Umbilical cord (tissue), 2 donors: ENCODE results near the gene CEACAM18. TPM values are rescaled to one million over a fixed set of nuclear protein-coding genes. Genes with fewer than 3 reads are reported as not detected.
"Not testable (repeated sequence)": the region's sequence is repeated elsewhere in the genome, so short reads cannot be mapped to it uniquely, and the experiment has no call there.

Source experiments
- DNase-seq: peaks from one replicate; pipeline ENCODE4 v3.0.0-alpha.2; 2015; ENCODE audit warnings: low spot score
- total RNA-seq: library from RNA; depleted of rRNA; stranded (reverse); fragments of >200 nt; gene quantifications from one replicate; pipeline ENCODE4 v1.2.3, GENCODE V29; 2014; ENCODE audit warnings: low replicate concordance; ENCODE audit not compliant: insufficient read depth

Gene CEACAM18
- total RNA-seq, 1 donor from 2014 or later: not detected

DNA sequence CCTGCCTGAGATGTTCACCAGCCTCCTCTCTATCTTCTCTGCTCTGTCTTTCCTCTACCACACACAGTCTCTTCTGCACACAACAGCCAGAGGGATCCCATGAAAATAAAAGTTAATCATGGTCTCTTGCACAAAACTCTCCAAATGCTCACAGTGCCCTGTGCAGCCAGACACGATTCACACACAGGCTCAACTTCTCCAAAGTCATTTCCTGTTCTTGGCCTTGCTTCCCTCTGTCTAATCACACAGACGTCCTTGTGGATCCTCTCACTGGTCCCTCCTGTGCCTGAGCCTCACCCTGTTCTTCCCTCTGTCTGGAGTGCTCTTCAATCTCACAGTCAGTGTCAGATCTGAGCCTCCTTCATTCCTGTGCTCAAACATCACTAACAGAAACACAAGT, 15.4 kb downstream of the CEACAM18 start:
- DNase-seq: no peak

- DNase-seq: no peak
Measured at GRCh38 chr19:51497666-51498065, 19.3 kb downstream of the CEACAM18 start.

GRCh38 chr19:51500931-51501330, 22.6 kb downstream of the CEACAM18 start:
- not testable (repeated sequence) for DNase-seq

- DNase-seq: peak; percentile 26
Measured at GRCh38 chr19:51501594-51502263, 23.4 kb downstream of the CEACAM18 start, which contains the start of gene SIGLEC12. SIGLEC12 (minus strand) TSS chr19:51501800; CDS start chr19:51501733, 67 bp downstream.

DNA sequence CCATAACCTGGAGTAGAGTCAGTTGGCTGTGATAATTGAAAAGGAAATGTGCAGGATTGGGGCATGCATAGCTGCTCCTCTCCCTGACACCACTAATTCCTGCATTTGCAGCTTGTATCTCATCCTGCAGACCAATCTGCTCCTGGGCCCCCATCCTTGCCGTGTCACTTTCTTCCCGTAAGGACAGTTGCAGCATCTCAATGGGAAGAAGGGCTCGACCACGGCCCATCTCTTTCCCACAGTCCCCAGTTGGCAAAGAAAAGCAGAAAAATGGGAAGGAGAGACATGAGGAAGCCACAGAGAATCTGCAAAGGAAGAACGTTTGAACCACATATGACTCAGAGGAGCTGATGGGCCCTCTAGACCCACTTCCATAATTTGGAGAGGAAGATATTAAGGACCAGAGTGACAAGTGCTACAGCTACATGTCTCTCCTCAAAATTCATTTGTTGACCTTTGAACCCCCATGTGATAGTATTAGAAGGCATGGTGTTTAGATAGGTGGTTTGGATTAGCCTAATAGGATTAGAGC, 25.0 kb downstream of the CEACAM18 start:
- DNase-seq: no peak

- no peak for DNase-seq
Measured at GRCh38 chr19:51503896-51504295, 25.6 kb downstream of the CEACAM18 start.

GRCh38 chr19:51505904-51506303, 27.6 kb downstream of the CEACAM18 start:
- no peak for DNase-seq

DNA sequence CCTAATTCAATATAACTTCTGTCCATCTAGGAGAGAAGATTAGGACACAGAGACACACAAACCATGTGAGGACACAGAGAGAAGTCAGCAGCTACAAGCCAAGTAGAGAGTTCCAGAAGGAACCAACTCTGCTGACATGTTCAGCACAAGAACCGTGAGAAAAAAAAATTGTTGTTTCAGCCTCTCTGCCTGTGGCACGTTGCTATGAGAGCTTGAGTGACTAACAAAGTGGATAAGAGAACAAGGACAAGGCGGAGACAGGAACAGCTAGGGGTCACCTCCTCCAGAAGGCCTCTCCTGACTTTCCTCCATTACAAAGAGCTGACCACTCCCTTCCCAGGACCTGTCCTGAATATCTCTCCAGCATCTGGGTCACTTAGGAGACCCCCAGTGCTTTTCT, 28.9 kb downstream of the CEACAM18 start:
- DNase-seq: no peak

DNA sequence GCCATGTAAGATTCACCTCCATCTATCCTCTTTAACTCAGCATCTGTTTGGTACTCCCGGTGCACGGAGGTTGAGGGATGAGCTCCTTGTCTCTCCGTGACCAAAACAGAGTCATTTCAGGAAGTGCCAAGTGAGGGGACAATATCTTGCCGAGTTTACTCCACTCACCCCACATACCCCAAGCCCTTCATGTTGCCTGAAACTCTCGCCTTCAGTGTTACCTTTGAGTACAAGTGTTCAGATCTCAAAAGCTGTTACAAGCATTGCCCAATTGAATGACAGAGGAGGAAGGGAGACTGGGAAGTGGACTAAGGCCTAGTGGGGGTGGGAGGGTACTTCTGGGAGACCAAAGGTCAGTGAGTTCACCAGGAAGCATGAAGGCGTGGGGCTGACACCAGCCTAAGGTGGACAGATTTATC, 29.3 kb downstream of the CEACAM18 start:
- DNase-seq: no peak

DNA sequence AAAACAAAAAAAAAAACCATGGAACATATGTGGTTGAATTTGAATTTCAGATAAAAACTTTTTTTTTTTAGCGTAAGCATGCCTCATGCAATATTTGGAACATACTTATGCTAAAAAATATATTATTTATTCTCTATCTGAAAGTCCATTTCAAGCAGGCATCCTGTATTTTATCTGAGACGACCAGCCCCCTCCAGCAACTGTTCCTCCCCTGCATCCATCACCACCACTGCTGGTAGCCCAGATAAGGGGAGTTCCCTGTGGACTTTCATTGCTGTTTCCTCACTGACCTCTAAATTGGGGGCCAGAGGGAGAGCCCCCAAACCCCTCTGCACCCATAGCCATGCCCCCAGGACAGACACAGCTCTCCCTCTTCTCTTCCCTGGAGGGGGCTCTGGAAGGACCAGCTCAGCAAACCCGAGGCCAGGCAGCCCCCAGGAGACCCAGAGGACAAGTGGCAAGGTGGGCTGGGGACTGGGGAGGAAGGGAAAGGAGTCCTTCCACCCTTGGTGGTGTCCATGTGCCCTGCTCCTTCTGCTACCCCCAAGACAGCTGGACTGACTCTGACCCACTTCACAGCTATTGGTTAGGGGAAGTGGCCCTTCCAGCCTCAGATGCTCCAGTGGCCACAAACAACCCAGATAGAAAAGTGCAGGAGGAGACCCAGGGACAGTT, 29.9 kb downstream of the CEACAM18 start:
- DNase-seq: no peak

GRCh38 chr19:51509823-51510660, 31.7 kb downstream of the CEACAM18 start:
- DNase-seq: no peak

GRCh38 chr19:51511353-51511752, 33.0 kb downstream of the CEACAM18 start:
- no peak for DNase-seq

DNA sequence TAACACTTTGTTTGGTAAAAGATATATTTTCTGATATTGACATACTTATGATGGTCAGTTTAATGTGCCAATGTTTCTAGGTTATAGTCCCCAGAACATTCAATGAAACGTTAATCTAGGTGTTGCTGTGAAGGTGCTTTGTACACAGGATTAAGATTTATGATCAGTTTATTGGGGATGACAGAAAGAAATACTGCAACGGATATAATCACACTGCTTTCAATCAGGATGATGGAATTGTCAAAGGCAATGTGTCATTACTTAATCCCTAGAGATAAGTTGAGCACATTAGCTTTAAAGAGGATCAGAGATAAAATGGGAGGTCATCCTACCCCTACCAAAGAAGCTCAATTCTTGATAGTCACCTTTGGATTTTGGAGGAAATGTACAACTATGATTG, 35.6 kb downstream of the CEACAM18 start:
- DNase-seq: no peak

GRCh38 chr19:51514866-51515481, 36.6 kb downstream of the CEACAM18 start:
- DNase-seq: peak; percentile 67

DNA sequence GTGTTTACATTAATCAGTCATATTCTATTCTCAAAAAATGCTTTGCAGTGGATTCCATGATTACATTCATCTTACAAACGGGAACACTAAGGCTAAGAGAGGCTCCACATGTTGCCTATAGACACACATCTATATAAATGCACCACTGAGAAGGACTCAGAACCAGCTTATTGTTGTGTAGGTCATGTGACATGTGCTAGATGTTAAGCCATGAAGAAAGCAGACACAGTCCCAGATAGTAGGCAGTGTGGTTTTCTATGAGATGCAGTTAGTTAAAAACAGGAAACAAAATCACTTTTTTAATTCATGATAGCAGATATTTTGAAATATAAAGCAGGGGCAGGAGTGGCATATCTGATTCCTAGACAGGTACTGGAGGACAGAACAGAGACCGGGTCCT, 42.4 kb downstream of the CEACAM18 start:
- DNase-seq: no peak

DNA sequence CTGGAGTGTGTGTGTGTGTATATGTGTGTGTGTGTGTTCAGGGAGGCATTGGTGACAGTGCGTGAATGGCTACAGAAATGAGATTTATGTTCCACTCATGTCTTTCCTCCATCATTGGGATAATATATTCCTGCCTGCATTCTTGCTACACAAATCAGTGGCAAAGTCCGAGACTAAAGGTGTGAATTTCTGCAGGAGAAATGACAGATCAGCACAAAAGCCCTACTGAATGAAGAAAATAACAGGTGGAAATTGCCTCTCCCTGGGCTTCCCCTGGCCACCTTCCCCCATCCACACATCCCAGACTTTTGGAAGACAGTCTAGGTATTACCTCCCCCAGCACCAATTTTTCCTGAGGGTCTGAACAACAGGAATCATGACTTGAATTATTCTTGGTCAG, 43.0 kb downstream of the CEACAM18 start:
- no peak for DNase-seq

DNA sequence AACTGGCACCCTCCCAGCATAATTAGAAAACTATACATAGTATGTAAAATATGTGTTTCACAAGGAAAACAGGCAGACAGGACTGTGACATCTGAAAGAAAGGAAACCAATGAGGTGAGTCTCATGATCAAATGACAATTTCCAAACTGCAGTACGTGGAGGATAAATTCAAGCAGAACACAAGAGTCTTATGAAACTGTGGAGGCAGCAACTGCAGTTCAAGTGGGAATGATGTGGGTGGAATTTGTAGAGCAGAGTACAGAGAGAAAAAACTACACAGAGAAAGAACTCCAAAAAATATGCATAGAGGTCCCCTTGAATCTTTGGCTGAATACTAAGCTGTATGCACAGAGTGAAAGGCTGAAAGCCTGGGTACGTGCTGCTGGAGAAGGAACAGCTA, 43.4 kb downstream of the CEACAM18 start:
- DNase-seq: no peak

GRCh38 chr19:51524666-51525264, 46.4 kb downstream of the CEACAM18 start:
- DNase-seq: no peak

GRCh38 chr19:51525651-51526050, 47.3 kb downstream of the CEACAM18 start:
- no peak for DNase-seq

GRCh38 chr19:51529301-51529700, 51.0 kb downstream of the CEACAM18 start:
- DNase-seq: no peak

GRCh38 chr19:51530616-51531015, 52.3 kb downstream of the CEACAM18 start:
- no peak for DNase-seq
